Nephron (organoid): ENCODE results near the gene PAX9.

Source experiments
- H3K27ac Mint-ChIP-seq, 3 experiments: 2 replicates each; pipeline ENCODE4 v1.8.0; 2020; ENCODE audit warnings: mixed read lengths in 3 of 3, mild to moderate bottlenecking in 2 of 3, moderate library complexity in 1 of 3
- H3K27me3 Mint-ChIP-seq: 2 replicates; pipeline ENCODE4 v1.8.0; 2021; ENCODE audit warnings: low read depth, mild to moderate bottlenecking, moderate library complexity, mixed read lengths
- H3K36me3 Mint-ChIP-seq: 2 replicates; pipeline ENCODE4 v1.8.0; 2020; ENCODE audit warnings: low read depth, mixed read lengths
- H3K4me1 Mint-ChIP-seq: 2 replicates; pipeline ENCODE4 v1.8.0; 2020; ENCODE audit warnings: mixed read lengths
- H3K4me3 Mint-ChIP-seq, 3 experiments: 2 replicates each; pipeline ENCODE4 v1.8.0; 2020; ENCODE audit warnings: mild to moderate bottlenecking in 3 of 3, mixed read lengths in 3 of 3, moderate library complexity in 2 of 3
- H3K9me3 Mint-ChIP-seq: 2 replicates; pipeline ENCODE4 v1.8.0; 2020; ENCODE audit warnings: mixed read lengths
- CTCF ChIP-seq, 3 experiments: fragments of 200-600 bp; sonication (generic); IDR thresholded peaks; one replicate each; pipeline ENCODE4 v1.5.0; 2021; ENCODE audit warnings: antibody characterized with exemption in 3 of 3; ENCODE audit not compliant: unreplicated experiment in 3 of 3

Gene PAX9

GRCh38 chr14:36647824-36648753 lies 13.6 kb upstream of the PAX9 start:
- TF ChIP-seq CTCF (IDR thresholded peaks at IDR 0.05; ENCODE audit: unreplicated experiment in 3 of 3): peak; percentile 52 to 70 (median 64)
- H3K4me1 Mint-ChIP-seq: peaks cover 14% of the 10 kb centered on the region
- H3K9me3 Mint-ChIP-seq: no peaks in the 10 kb centered on the region
- peaks cover 97% of the 10 kb centered on the region for H3K27me3 Mint-ChIP-seq
- H3K4me3 Mint-ChIP-seq: peak overlapping the region; percentile 82 to 86 (median 84)
- no peaks in the 10 kb centered on the region for H3K36me3 Mint-ChIP-seq
- H3K27ac Mint-ChIP-seq: no peak overlapping the region

GRCh38 chr14:36649872-36650650 lies 11.6 kb upstream of the PAX9 start:
- Mint-ChIP-seq H3K27ac (no peak overlapping the region), H3K9me3 (peaks cover 2% of the 10 kb centered on the region)

GRCh38 chr14:36652542-36653201 lies 9.0 kb upstream of the PAX9 start:
- H3K36me3 Mint-ChIP-seq: no peaks in the 10 kb centered on the region
- peaks cover 100% of the 10 kb centered on the region for H3K27me3 Mint-ChIP-seq
- H3K4me1 Mint-ChIP-seq: peaks cover 26% of the 10 kb centered on the region

More at GRCh38 chr14:36649872-36650650, 11.6 kb upstream of the PAX9 start:
- TF ChIP-seq CTCF (IDR thresholded peaks at IDR 0.05; ENCODE audit: unreplicated experiment in 3 of 3): no peak
- no peak overlapping the region for H3K4me3 Mint-ChIP-seq
- H3K36me3 Mint-ChIP-seq: no peaks in the 10 kb centered on the region
- H3K27me3 Mint-ChIP-seq: peaks cover 98% of the 10 kb centered on the region
- H3K4me1 Mint-ChIP-seq: peaks cover 14% of the 10 kb centered on the region

GRCh38 chr14:36653413-36653812 lies 8.2 kb upstream of the PAX9 start:
- Mint-ChIP-seq H3K9me3 (peaks cover 2% of the 10 kb centered on the region), H3K27me3 (peaks cover 100% of the 10 kb centered on the region), H3K4me3 (no peak overlapping the region), H3K27ac (no peak overlapping the region), H3K36me3 (no peaks in the 10 kb centered on the region), H3K4me1 (peaks cover 20% of the 10 kb centered on the region)
- no peak for TF ChIP-seq CTCF (IDR thresholded peaks at IDR 0.05; ENCODE audit: unreplicated experiment in 3 of 3)

More at GRCh38 chr14:36652542-36653201, 9.0 kb upstream of the PAX9 start:
- H3K4me3 Mint-ChIP-seq: no peak overlapping the region
- peaks cover 2% of the 10 kb centered on the region for H3K9me3 Mint-ChIP-seq
- TF ChIP-seq CTCF (IDR thresholded peaks at IDR 0.05; ENCODE audit: unreplicated experiment in 3 of 3): no peak
- no peak overlapping the region for H3K27ac Mint-ChIP-seq

- H3K4me3 Mint-ChIP-seq: no peak overlapping the region
- H3K27me3 Mint-ChIP-seq: peaks cover 100% of the 10 kb centered on the region
- H3K36me3 Mint-ChIP-seq: no peaks in the 10 kb centered on the region
- H3K27ac Mint-ChIP-seq: no peak overlapping the region
- peaks cover 2% of the 10 kb centered on the region for H3K9me3 Mint-ChIP-seq
- peaks cover 22% of the 10 kb centered on the region for H3K4me1 Mint-ChIP-seq
- no peak for TF ChIP-seq CTCF (IDR thresholded peaks at IDR 0.05; ENCODE audit: unreplicated experiment in 3 of 3)
Measured at GRCh38 chr14:36653962-36654793, 7.5 kb upstream of the PAX9 start.
